HG03135 (cell line): Measurements from ENCODE around the gene TLR3.
"Not testable (repeated sequence)": the region's sequence is repeated elsewhere in the genome, so short reads cannot be mapped to it uniquely, and the experiment has no call there.

ENCODE experiments used
- ATAC-seq: cut with Tn5 transposase; IDR thresholded peaks from one replicate; pipeline ENCODE4 v1.9.1; 2021; ENCODE audit warnings: mild to moderate bottlenecking, moderate library complexity; ENCODE audit not compliant: unreplicated experiment

The TLR3 gene

DNA sequence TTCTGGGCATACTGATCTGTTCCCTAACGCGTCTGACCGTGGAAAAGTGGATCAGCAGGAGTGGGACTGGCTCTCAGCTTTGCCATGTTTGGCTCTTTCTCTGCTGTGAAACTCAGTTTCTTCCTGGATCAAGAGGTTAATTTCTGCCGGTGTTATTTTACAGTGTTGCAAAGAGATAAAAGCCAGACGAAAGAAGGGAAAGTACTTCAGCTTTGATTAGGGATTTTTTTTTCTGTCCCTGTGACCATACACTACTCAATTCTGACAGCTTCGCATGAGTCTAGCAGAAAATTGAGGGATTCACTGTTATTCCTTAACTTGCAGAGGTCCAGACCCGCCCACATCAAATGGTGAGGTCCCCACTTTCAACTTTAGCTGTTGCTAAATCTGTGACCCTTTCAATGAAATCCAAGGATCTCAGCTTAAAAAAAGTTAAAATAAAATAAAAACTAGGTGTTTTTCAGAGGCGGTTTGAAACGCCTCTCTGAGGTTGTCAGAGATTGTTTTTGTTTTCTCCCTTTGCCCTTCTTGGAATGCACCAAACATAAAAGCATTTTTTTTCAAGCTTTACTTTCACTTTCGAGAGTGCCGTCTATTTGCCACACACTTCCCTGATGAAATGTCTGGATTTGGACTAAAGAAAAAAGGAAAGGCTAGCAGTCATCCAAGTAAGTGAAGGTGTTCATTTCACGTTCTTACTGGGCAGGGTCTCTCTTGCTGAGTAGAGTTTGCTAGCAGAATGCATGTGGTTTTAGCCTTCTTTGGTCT is at the start of gene TLR3:
Gene TLR3, plus strand, starts transcription at position 576 of the 768 bp plus-strand sequence. CDS start 7,464 bp downstream, outside the sequence.
- ATAC-seq = no peak

DNA sequence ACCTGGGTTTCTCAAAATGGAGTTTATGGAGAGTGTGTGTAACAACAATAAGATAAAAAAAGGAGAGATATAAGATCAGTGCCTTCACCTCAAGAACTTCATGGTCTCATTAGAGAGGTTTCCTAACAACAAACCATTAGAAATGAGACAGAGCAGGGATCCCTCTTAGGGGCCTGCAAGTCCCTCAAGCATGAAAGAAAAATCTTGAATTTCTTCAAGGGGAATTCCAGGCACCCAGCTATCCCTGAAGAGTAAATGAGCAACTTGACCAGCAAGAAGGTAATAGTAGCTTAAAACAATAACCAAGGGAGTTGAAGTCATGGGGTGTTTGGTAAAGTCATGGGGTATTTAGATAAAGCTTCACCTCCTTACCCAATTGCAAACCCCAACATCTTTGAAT is 49.7 kb upstream of the TLR3 start:
- no peak for ATAC-seq

DNA sequence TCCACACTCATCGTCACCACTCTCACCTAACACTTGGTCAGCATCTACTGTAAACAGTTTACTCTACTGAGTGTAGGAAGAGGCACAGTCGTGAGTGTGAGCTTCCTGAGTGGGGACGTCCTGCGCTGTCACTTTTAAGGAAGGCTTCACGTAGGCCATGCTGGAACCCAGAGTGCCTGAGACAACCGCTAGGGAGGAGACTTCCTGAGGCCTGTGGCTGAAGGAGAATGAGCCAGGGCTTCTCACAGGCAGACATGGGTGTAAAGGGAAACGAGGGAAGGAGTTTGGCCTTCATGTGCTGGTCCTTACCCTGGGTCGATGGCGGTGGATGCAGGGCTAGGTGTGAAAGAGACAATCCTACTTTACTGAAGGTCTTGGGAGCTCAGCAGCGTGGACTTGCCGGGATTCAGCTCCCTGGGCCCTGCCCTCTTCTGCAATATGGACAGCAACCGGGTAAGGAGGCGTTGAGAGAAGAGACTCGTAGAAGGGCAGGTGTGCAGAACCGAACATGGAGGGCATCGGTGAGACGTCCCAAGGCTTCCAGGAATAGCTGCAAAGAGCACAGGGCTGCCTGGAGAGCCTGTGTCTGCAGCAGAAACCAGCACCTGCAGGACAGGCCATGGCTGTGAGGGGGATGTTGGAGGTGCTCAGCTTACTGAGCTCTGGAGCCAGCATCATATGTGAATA is 48.7 kb upstream of the TLR3 start:
- no peak for ATAC-seq

DNA sequence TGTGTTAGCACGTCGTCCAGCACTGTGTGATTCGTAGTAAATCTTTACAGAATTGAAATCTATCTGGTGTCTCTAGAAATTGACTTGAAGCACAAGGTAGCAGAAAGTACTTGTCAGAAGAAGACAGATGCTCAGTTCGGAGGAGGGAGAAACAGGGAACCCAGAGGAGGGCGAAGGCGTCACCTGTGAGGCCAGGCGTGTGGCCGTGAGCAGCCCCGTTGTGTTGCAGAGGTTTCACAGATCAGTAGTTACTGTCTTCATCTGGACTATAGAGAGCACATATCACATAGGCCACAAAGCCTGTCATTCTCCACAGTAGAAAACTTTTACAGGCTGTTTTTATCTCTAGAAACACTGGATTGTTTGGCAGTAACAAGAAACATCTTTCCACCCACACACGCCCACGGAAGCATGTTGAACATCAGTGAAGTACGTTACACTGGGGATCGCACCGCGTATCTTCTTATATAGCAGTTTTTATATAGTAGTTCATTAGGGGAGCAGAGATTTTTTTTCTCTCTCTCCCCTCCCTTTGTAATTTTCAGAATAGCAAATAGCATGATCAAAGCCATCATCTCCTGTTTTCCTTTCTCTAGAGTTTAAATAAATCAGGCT is 48.1 kb upstream of the TLR3 start:
- no peak for ATAC-seq

DNA sequence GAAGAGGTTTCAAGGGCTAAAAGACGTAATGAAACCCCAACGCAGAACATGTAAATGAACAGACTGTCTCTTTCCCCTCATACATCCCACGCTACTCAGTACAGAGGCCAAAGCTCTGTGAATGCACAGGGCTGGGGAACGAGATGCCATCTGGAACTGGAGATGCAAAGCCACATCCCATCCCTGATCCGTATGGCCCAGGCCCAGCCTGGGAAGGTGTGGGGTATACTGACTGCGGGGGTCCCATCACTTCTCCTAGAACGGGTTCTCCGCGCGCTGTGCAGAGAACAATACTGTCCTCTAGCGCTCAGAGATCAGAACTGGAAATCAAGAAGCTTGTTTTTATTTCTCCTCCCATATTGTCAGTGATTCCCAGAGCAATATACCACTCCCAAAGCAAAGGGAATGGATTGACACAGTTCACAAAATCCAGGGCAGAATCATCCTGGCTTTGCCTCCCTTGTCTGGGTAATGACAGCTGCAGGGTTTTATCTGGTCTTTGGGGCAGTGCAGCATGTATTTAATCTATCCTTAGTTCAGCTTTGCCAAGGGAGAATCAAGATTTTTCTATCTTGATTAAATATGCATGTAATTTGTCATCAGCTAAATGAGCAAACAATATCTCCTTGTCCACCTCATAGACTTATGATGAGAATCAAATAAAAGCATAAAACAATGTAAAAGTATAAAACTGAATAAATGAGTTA is 47.3 kb upstream of the TLR3 start:
- ATAC-seq = no peak

DNA sequence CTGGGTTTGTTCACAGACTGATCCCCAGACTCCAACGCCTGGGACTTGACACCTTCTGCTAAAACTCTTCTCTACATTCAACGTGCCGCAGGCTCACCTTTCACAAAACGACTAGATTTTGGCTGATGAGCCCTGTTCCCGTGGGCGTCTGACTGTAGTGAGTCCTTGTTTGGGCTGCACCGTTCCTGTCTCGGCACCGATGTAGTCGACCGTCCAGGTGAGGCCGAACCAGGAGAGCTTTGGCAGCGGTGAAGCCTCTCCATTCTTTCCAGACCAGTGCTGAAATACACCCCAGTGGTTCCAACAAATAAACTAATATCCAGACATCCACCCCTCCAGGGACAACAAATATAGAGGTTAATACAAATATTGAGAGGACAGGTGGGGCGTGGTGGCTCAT is 45.0 kb upstream of the TLR3 start:
- ATAC-seq = no peak

DNA sequence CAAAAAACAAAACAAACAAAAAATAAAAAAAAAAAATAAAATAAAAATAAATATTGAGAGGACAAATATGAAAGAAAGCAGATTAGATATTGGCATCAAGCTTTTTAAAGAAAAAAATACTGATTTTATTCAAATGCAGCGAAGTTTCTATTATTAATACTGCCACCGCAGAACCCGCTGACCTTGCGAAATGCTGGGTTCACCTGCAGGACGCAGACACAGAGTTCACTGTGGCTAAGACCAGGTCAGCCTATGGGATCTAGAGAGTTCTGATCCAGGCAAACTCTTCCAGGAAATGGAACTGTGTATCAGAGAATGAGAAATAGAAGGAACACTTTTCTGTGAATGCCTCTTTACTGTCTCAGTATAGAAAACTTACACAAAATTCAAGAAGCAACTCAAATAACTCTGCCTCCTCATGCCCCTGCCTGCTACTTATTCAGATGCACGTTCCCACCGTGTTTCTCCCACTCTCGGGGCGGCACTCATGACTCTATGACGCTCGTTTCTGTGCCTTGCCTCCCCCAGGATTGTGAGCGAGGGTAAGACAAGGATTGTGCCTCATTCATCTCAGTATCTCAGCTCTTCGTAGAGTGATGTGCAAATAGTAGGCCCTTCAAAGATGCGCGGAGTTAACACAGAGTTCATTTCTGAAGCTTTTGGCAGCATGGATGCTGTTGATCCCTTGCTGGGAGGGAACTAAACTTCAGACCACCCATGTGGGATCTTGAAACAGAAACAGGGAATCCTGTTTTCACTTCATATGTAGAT is 44.1 kb upstream of the TLR3 start:
- no peak for ATAC-seq

DNA sequence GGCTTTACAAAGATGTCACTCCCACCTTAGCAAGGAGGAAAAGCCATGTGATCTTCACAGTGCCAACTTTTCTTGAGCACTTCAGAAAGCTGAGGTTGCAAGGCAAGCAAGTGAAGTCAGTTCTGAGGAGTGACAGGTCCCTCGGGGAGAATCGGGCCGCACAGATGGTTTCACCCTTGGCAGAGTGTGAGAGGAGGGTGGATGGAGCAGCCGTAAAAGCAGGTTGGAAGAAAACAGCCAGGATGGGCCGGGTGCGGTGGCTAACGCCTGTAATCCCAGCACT is 43.6 kb upstream of the TLR3 start:
- ATAC-seq = no peak

DNA sequence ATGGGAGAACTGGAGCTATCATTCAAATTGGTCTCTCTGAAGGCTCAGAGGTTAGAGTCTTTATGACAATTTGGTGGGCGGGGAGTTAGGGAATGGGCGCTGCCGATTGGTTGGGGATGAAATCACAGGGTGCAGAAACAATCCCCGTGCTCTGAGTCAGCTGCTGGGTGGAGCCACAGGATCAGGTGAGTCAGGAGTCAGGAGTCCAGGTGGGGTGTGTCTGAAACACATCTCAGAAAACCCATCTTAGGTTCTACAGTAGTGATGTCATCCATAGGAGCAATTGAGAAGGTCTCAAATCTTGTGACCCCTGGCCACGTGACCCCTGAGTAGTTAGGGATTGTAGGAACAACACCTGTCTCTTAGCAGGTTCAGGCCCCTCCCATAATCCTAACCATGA is 41.6 kb upstream of the TLR3 start:
- ATAC-seq = no peak

DNA sequence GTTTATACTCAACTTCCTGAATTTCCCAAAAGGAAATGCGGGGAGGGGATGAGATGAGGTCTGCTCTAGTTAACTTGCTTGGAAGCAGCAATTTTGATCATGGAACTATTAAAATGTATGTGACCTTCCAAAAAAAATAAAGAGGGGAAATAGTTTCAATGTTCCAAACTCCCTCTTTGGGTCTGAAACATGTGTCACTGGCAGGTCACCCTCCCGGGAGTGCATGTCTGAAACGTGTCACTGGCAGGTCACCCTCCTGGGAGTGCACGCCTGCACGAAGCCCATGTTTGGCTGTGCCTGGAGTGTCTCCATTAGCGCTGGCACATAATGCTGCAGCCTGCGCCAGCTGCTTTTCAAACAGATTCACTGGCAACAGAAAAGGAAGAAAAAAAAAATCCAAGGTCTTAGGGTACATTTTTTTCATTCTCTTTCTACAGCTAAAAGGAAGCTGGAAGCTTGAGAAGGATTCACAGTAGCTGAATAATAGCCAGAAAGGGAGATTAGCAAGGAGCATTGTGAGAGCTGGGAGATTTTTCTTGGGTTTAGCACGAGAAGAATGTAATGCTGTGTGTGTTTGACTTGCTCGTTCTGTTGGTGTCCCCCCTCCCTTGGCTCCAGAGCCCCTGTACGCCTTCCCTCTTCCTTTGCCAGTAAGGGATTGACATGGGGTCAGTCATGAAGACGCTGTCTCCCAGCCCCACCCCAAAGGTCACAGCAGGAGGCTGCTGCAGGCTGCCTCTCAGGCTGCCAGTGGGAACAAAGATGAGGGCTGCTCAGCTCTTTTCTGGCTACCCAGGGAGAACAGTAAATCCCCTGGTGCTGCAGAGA is 39.2 kb upstream of the TLR3 start:
- ATAC-seq = no peak

DNA sequence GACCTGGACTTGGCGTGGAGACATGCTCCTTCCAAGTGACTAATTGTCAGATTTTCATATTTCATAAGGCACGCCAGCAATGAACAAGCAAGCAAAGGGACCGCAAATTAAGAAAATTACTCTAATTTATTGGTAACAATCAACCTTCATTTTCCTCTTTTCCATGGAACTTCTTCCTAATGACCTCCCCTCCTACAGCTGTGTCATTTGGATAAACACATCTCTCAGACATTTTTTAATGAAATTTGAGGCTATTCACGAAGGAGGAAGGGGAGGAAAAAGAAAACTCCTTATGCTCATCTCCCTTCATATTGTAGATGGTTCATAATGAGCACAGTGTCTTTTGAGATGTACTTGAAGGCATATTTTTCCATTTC is 38.6 kb upstream of the TLR3 start:
- no peak for ATAC-seq

DNA sequence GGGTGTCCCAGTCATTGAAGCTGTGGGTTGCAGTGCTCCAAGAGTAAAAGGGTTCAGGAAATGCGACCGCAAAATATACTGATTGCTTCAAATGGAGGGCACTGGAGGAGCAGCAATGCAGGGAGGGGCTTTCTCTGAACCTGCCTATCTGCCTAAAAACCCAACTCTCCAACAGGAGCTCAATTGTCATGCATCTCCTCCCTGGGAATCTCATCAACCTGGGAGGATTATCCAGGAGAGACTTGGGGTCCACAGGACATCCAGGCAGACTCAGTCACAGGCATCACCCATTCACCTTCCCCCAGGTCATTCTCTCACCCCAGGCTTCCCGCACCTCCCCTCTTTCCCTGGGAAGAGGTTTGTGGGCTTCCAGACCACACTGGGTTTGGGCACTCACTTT is 38.2 kb upstream of the TLR3 start:
- ATAC-seq = no peak

DNA sequence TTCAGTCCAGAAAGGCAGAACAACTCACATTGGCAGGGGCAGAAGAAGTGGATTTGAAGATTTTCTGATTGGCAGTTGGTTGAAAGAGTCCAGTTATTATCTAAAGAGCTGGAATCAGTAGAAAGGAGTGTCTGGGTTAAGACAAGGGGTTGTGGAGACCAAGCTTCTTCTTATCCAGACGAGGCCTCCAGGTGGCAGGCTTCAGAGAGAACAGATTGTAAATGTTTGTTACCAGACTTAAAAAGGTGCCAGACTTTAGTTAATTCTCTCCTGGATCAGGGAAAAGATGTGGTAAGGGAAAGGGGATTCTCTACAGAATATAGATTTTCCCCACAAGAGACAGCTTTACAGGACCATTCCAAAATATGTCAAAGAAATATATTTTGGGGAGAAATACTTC is 36.7 kb upstream of the TLR3 start:
- ATAC-seq = no peak

DNA sequence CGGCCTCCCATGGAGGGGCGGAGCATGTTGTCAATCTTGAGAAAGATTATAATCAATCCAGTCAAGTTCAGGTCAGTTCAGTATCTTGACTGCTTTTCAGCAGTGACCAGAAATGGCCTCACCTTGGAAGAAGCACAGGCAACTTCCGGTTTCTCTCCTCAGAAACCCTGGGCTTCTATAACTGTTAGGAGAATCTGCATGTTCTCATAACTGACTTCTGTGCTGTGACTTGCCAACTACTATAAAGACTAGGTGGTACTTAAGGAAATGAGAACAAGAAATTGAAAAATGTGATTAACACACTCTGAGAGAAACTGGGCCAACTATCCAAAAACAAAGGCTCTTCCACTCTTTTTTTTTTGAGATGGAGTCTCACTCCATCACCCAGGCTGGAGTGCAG is 35.9 kb upstream of the TLR3 start:
- ATAC-seq = no peak

DNA sequence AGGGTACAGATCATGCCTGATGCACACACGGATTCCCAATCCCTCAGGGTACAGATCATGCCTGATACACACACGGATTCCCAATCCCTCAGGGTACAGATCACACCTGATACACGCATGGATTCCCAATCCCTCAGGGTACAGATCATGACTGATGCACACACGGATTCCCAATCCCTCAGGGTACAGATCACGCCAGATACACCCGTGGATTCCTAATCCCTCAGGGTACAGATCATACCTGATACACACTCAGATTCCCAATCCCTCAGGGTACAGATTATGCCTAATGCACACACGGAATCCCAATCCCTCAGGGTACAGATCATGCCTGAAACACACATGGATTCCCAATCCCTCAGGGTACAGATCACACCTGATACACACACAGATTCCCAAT is 34.3 kb upstream of the TLR3 start:
- not testable (repeated sequence) for ATAC-seq

DNA sequence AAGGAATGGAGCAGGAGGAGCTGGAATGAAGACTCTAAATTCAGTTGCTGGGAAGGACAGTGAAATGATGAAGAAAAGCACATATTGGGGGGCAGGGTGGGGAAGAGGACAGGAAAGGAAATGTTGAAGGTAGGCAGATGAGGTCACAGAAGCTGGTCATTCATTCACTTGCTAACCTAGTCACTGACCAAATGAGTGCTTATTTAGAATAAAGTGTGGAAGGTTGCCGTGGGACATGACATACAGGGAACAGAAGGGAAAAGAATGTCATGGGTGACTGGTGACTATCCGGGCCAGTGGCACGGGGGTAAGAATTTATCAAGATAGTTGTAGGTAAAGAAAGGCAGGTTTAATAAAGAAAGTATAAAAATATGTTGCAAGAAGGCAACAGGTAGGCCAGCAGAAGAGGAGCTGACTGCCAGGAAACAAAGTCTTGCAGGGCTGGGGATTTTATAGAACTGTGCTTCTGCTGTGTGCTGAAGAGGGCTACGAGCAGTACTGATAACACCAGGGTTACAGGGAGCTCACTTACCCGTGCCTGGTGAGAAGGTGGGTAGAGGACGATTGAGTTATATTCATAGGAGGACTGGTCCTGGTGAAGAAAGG is 31.9 kb upstream of the TLR3 start:
- ATAC-seq = no peak

DNA sequence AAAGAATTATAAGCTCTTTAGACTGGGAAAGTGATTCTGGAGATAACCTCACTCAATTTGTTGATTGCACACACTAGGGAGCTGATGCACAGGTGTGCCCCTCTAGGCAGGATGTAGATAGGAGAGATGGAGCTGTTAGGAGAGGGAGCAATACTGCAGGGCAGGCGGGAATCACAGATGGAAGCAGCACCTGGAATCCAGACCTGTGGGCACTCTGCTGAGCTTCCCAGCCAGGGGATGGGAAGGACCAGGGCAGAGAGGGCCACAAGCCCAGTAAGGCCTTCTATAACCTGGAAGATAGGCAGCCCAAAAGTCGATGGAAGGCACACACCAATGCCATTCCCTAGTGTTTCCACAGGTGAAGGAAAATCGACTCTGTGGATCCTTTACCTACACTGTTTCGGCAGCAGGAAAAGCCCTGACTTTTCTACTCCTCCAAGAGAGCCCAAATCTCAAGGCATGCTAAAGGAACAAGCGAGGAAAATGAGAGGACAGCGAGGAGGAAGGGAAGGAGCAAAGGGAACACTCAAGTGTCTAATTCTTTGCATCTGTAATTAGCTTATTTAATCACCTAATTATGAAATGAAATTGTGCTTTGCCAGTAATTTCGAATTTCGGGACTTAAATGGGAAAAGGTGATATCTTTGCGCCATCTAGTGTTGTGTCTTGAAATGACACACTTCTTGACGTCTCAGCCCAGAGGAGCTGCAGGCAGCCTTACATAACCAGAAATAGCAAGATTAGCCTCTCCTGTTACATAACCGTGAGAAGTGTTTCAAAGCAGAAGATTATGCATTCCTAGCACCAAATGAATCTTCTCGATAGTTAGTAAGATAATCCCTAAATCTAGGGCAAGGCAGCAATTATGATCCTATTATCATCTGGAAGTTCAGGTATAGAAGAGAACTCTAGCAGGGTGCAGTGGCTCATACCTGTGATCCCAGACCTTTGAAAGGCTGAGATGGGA is 31.0 kb upstream of the TLR3 start:
- no peak for ATAC-seq

DNA sequence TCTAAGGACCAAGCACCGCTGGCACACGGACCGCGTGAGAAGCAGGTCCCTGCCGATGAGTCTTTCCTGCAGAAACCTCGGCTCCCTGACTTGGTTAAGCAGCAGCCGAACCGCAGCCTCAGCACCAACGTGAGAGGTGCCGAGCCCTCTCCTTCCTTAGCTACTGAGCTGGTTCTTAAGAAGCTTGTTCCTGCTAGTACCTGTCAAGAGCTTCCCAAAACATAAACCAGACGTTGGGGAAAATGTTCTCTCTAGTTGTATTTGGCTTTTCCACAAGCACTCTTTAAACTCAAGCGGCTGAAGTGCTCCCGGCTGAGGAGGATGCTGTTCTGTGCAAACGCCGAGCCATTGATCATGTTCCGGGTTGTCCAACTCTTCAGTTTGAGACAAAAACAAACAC is 29.3 kb upstream of the TLR3 start:
- no peak for ATAC-seq

DNA sequence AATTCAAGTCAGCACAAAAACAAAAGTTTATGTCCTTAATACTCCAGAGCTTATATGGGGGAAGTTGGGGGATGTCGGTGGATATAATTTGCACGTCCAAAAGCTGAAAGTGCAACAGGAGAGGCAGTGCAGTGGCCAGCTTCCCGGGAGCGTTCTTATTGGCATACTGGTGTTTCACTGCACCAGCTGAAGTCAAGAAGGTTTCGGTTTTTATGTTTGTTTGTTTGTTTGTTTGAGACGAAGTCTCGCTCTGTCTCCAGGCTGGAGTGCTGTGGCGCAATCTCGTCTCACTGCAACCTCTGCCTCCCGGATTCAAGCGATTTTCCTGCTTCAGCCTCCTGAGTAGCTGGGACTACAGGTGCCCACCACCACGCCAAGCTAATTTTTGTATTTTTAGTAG is 28.6 kb upstream of the TLR3 start:
- no peak for ATAC-seq
